ENCODE data around the gene SLC31A2. TPM values are rescaled to one million over a fixed set of nuclear protein-coding genes. Genes with fewer than 3 reads are reported as not detected.

The SLC31A2 gene
- total RNA-seq, 2 experiments from 2014 or later = 2.7 to 3.2 TPM

- peaks cover 5% of the 10 kb centered on the region for H3K9me3 Mint-ChIP-seq (ENCODE audit: low read depth)
- H3K27me3 Mint-ChIP-seq = no peaks in the 10 kb centered on the region
- DNase-seq (no peak), ATAC-seq (no peak)
- intact Hi-C loops (cut with DNase I, micrococcal nuclease) = no loop called here
- ChIA-PET POLR2A (no interaction called here), CTCF (interaction anchor here (0.7 kb wide), 2 partner anchors 9 to 14 kb away, joined by 3 read pairs; no protein-coding TSS in a partner anchor)
- H3K36me3 Mint-ChIP-seq (ENCODE audit: low read depth) = peaks cover 65% of the 10 kb centered on the region
- no peak overlapping the region for H3K27ac Mint-ChIP-seq
- no peaks in the 10 kb centered on the region for H3K4me1 Mint-ChIP-seq
- no peak overlapping the region for H3K4me3 Mint-ChIP-seq
Measured at GRCh38 chr9:113168809-113169208, 18.0 kb downstream of the SLC31A2 start.

- Mint-ChIP-seq H3K9me3 (ENCODE audit: low read depth) (peaks cover 5% of the 10 kb centered on the region), H3K4me3 (no peak overlapping the region), H3K36me3 (ENCODE audit: low read depth) (peaks cover 67% of the 10 kb centered on the region), H3K4me1 (no peaks in the 10 kb centered on the region), H3K27ac (no peak overlapping the region), H3K27me3 (no peaks in the 10 kb centered on the region)
- DNase-seq (no peak), ATAC-seq (no peak)
- intact Hi-C loops (cut with DNase I, micrococcal nuclease) = no loop called here
- CTCF ChIA-PET = interaction anchor here (0.9 to 1.2 kb wide), 5 partner anchors 10 to 486 kb away, joined by 3 to 4 read pairs (median 3); no protein-coding TSS in a partner anchor
- POLR2A ChIA-PET = no interaction called here
Measured at GRCh38 chr9:113173341-113173740, 22.5 kb downstream of the SLC31A2 start.

GRCh38 chr9:113176803-113177202 is 26.0 kb downstream of the SLC31A2 start:
- DNase-seq = no peak
- H3K36me3 Mint-ChIP-seq (ENCODE audit: low read depth) = peaks cover 64% of the 10 kb centered on the region
- no peak for ATAC-seq
- H3K4me3 Mint-ChIP-seq = no peak overlapping the region
- ChIA-PET CTCF (interaction anchor here (0.9 to 1.2 kb wide), 2 partner anchors 10 to 21 kb away, joined by 3 to 4 read pairs; no protein-coding TSS in a partner anchor), POLR2A (no interaction called here)
- no peaks in the 10 kb centered on the region for H3K4me1 Mint-ChIP-seq
- no peaks in the 10 kb centered on the region for H3K27me3 Mint-ChIP-seq
- intact Hi-C loops (cut with DNase I, micrococcal nuclease) = no loop called here
- peaks cover 5% of the 10 kb centered on the region for H3K9me3 Mint-ChIP-seq (ENCODE audit: low read depth)
- no peak overlapping the region for H3K27ac Mint-ChIP-seq

DNA sequence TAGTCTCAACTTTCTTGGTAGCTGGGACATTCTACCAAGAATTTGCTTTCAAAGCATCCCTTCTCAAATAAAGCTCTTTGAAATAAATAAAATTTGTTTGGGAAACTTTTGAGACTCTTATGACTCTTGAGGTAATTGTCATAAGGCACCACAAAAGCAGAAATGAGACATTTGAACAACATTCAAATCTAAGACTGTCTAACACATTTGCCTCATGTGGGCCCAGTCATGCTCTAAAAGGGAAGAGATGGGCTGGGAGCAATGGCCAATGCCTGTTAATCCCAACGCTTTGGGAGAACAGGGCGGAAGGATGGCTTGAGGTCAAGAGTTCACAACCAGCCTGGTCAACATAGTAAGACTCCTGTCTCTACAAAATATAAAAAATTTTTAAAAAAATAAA is 26.4 kb downstream of the SLC31A2 start:
- Mint-ChIP-seq H3K4me1 (no peaks in the 10 kb centered on the region), H3K27ac (no peak overlapping the region), H3K36me3 (ENCODE audit: low read depth) (peaks cover 64% of the 10 kb centered on the region), H3K9me3 (ENCODE audit: low read depth) (peaks cover 5% of the 10 kb centered on the region), H3K4me3 (no peak overlapping the region), H3K27me3 (no peaks in the 10 kb centered on the region)
- DNase-seq = no peak
- CTCF ChIA-PET = interaction anchor here (0.9 to 1.2 kb wide), 2 partner anchors 10 to 21 kb away, joined by 3 to 4 read pairs; no protein-coding TSS in a partner anchor
- POLR2A ChIA-PET = no interaction called here
- ATAC-seq = no peak
- intact Hi-C loops (cut with DNase I, micrococcal nuclease) = no loop called here

DNA sequence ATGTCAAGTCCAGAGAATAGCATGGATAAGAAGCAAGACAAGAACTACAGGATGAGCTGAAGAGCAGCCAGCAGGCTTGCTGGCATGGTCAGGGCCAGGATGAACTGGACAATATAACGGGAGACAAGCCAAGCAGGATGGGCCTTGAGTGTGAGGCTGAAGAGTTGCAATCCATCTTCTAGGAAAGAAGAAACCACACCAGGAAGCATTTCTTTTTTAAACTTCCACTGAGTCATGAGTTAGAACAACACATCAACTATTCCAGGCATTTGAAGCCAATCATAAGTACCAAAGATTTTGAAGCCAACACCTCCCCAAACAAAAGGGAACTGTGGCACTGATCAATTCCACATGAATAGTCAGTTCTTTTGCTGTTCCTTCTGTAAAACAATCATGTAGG is 27.3 kb downstream of the SLC31A2 start:
- ChIA-PET POLR2A (no interaction called here), CTCF (no interaction called here)
- intact Hi-C loops (cut with DNase I, micrococcal nuclease) = no loop called here
- no peak overlapping the region for H3K27ac Mint-ChIP-seq
- peaks cover 61% of the 10 kb centered on the region for H3K36me3 Mint-ChIP-seq (ENCODE audit: low read depth)
- DNase-seq = no peak
- no peak overlapping the region for H3K4me3 Mint-ChIP-seq
- ATAC-seq = no peak
- H3K9me3 Mint-ChIP-seq (ENCODE audit: low read depth) = peaks cover under 1% of the 10 kb centered on the region
- H3K4me1 Mint-ChIP-seq = no peaks in the 10 kb centered on the region
- no peaks in the 10 kb centered on the region for H3K27me3 Mint-ChIP-seq

GRCh38 chr9:113179839-113180238 is 29.0 kb downstream of the SLC31A2 start:
- intact Hi-C loops (cut with DNase I, micrococcal nuclease) = no loop called here
- CTCF ChIA-PET = interaction anchor here (0.7 to 1.6 kb wide), 3 partner anchors 18 to 171 kb away, joined by 3 to 4 read pairs (median 4); no protein-coding TSS in a partner anchor
- DNase-seq (no peak), ATAC-seq (no peak)
- H3K4me3 Mint-ChIP-seq = no peak overlapping the region
- no peak overlapping the region for H3K27ac Mint-ChIP-seq
- peaks cover 62% of the 10 kb centered on the region for H3K36me3 Mint-ChIP-seq (ENCODE audit: low read depth)
- H3K9me3 Mint-ChIP-seq (ENCODE audit: low read depth) = no peaks in the 10 kb centered on the region
- no peaks in the 10 kb centered on the region for H3K27me3 Mint-ChIP-seq
- no peaks in the 10 kb centered on the region for H3K4me1 Mint-ChIP-seq
- POLR2A ChIA-PET = no interaction called here

DNA sequence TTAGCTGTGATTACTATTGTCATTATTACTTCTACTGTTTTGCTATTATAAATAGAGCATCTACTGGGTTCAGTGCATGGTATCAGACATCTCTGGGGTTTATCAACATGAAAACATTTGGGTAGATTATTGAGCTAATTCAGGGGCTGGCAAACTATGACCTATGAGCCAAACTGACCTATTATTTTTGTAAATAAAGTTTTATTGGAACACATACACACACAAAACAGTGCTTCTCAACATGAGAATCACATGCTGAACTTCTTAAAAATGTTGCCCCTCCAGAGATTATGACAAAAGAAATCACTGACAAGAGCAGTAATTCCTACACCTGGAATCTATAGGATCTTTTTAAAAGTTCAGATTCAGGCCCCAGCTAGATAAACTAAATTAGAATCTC is 30.4 kb downstream of the SLC31A2 start:
- H3K27ac Mint-ChIP-seq = no peak overlapping the region
- ChIA-PET POLR2A (no interaction called here), CTCF (no interaction called here)
- no peaks in the 10 kb centered on the region for H3K27me3 Mint-ChIP-seq
- no peak overlapping the region for H3K4me3 Mint-ChIP-seq
- H3K9me3 Mint-ChIP-seq (ENCODE audit: low read depth) = no peaks in the 10 kb centered on the region
- DNase-seq = no peak
- H3K4me1 Mint-ChIP-seq = no peaks in the 10 kb centered on the region
- intact Hi-C loops (cut with DNase I, micrococcal nuclease) = no loop called here
- no peak for ATAC-seq
- peaks cover 67% of the 10 kb centered on the region for H3K36me3 Mint-ChIP-seq (ENCODE audit: low read depth)

GRCh38 chr9:113183956-113184488 is 33.2 kb downstream of the SLC31A2 start:
- no peaks in the 10 kb centered on the region for H3K9me3 Mint-ChIP-seq (ENCODE audit: low read depth)

GRCh38 chr9:113184539-113184938 is 33.7 kb downstream of the SLC31A2 start:
- no peak for DNase-seq
- Mint-ChIP-seq H3K9me3 (ENCODE audit: low read depth) (no peaks in the 10 kb centered on the region), H3K4me1 (no peaks in the 10 kb centered on the region), H3K27me3 (no peaks in the 10 kb centered on the region), H3K36me3 (ENCODE audit: low read depth) (peaks cover 64% of the 10 kb centered on the region), H3K27ac (peak overlapping the region; percentile 11), H3K4me3 (no peak overlapping the region)
- intact Hi-C loops (cut with DNase I, micrococcal nuclease) = no loop called here
- ChIA-PET CTCF (no interaction called here), POLR2A (no interaction called here)
- no peak for ATAC-seq

More at GRCh38 chr9:113183956-113184488, 33.2 kb downstream of the SLC31A2 start:
- no peak for DNase-seq
- POLR2A ChIA-PET = no interaction called here
- CTCF ChIA-PET = interaction anchor here (1.0 kb wide), 1 partner anchor 10 kb away, joined by 4 read pairs; no protein-coding TSS in a partner anchor
- Mint-ChIP-seq H3K27ac (no peak overlapping the region), H3K4me1 (no peaks in the 10 kb centered on the region), H3K4me3 (no peak overlapping the region), H3K36me3 (ENCODE audit: low read depth) (peaks cover 66% of the 10 kb centered on the region), H3K27me3 (no peaks in the 10 kb centered on the region)
- ATAC-seq = no peak
- intact Hi-C loops (cut with DNase I, micrococcal nuclease) = no loop called here

- Mint-ChIP-seq H3K9me3 (ENCODE audit: low read depth) (no peaks in the 10 kb centered on the region), H3K4me1 (no peaks in the 10 kb centered on the region), H3K4me3 (no peak overlapping the region), H3K27ac (peak overlapping the region; percentile 49), H3K27me3 (no peaks in the 10 kb centered on the region), H3K36me3 (ENCODE audit: low read depth) (peaks cover 62% of the 10 kb centered on the region)
- ChIA-PET CTCF (no interaction called here), POLR2A (no interaction called here)
- intact Hi-C loops (cut with DNase I, micrococcal nuclease) = no loop called here
- no peak for DNase-seq
- no peak for ATAC-seq
Measured at GRCh38 chr9:113185271-113185670, 34.5 kb downstream of the SLC31A2 start.

GRCh38 chr9:113186137-113186755 is 35.4 kb downstream of the SLC31A2 start:
- CTCF ChIA-PET = interaction anchor here (0.8 to 1.8 kb wide), 4 partner anchors 9 to 334 kb away, joined by 3 read pairs; no protein-coding TSS in a partner anchor
- POLR2A ChIA-PET = no interaction called here
- peaks cover 54% of the 10 kb centered on the region for H3K36me3 Mint-ChIP-seq (ENCODE audit: low read depth)
- no peaks in the 10 kb centered on the region for H3K9me3 Mint-ChIP-seq (ENCODE audit: low read depth)
- intact Hi-C loops (cut with DNase I, micrococcal nuclease) = no loop called here
- H3K27ac Mint-ChIP-seq = no peak overlapping the region
- H3K4me3 Mint-ChIP-seq = no peak overlapping the region
- no peaks in the 10 kb centered on the region for H3K27me3 Mint-ChIP-seq
- no peak for DNase-seq
- no peak for ATAC-seq
- no peaks in the 10 kb centered on the region for H3K4me1 Mint-ChIP-seq

DNA sequence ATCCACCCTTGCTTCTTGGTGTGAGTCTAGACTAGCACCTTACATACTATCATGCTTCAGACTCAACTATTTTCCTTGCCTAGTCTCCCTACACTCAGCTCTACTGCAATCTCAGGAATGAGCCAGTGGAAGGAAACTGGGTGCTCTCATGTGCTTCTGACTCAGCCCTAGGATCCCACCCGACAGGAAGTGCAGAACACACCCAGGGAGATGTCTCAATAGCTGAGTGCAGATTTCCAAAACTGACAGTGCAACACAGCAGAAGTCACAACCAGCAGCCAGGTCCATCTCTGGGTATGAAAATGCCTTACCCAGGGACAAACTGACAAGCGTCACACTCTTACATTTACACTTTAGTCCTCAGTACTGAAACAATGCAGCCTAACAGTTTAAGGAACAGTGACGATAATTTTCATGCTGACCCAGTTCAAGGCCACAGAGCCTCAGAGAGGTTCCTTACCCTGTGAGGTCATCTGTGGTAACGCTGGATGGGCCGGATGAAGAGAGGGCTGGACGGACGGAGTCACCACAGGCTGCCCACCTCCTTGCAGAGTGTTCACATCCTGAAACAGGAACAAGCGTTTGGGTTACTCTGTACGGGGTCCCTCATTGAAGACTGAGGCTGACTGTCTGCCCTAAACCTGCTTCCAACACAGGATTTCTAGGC is 37.3 kb downstream of the SLC31A2 start:
- peaks cover 42% of the 10 kb centered on the region for H3K36me3 Mint-ChIP-seq (ENCODE audit: low read depth)
- H3K27ac Mint-ChIP-seq = no peak overlapping the region
- DNase-seq (no peak), ATAC-seq (no peak)
- H3K27me3 Mint-ChIP-seq = no peaks in the 10 kb centered on the region
- no peaks in the 10 kb centered on the region for H3K9me3 Mint-ChIP-seq (ENCODE audit: low read depth)
- H3K4me3 Mint-ChIP-seq = no peak overlapping the region
- POLR2A ChIA-PET = no interaction called here
- CTCF ChIA-PET = interaction anchor here (1.8 kb wide), 1 partner anchor 76 kb away, joined by 5 read pairs; no protein-coding TSS in a partner anchor
- intact Hi-C loops (cut with DNase I, micrococcal nuclease) = no loop called here
- H3K4me1 Mint-ChIP-seq = no peaks in the 10 kb centered on the region

Measured in activated CD4-positive, alpha-beta T cell treated with anti-CD3 and anti-CD28 coated beads for 36 hours (primary cell).